HT-29 (cell line): ENCODE data around the gene HEPH. TPM values are rescaled to one million over a fixed set of nuclear protein-coding genes. Genes with fewer than 3 reads are reported as not detected.
"Not testable (repeated sequence)": the region's sequence is repeated elsewhere in the genome, so short reads cannot be mapped to it uniquely, and the experiment has no call there.

ENCODE experiments used
- DNase-seq: peaks from one replicate; pipeline ENCODE4 v3.0.0-alpha.2; 2015; ENCODE audit warnings: low spot score
- total RNA-seq: library from RNA; depleted of rRNA; stranded (reverse); fragments of >200 nt; shearing (Covaris generic); gene quantifications from 2 replicates; pipeline ENCODE4 v1.2.3, GENCODE V29; 2014; rRNA removed

HEPH gene
- 17.7 and 22.1 TPM in 2 replicates for total RNA-seq

- DNase-seq = no peak
Measured at GRCh38 chrX:66163849-66164411, at the start of gene HEPH. Gene HEPH (plus strand): TSS chrX:66164247. CDS start chrX:66170571, 6,324 bp downstream.

GRCh38 chrX:66118722-66119121 is 45.3 kb upstream of the HEPH start:
- not testable (repeated sequence) for DNase-seq

- DNase-seq = not testable (repeated sequence)
Measured at GRCh38 chrX:66121354-66121753, 42.7 kb upstream of the HEPH start.

GRCh38 chrX:66126662-66127061 is 37.4 kb upstream of the HEPH start:
- no peak for DNase-seq

- DNase-seq = no peak
Measured at GRCh38 chrX:66130469-66130868, 33.6 kb upstream of the HEPH start.

GRCh38 chrX:66135284-66135683 is 28.8 kb upstream of the HEPH start:
- not testable (repeated sequence) for DNase-seq

GRCh38 chrX:66142351-66142750 is 21.7 kb upstream of the HEPH start:
- no peak for DNase-seq

- DNase-seq = no peak
Measured at GRCh38 chrX:66144258-66144657, 19.8 kb upstream of the HEPH start.

- no peak for DNase-seq
Measured at GRCh38 chrX:66149519-66149918, 14.5 kb upstream of the HEPH start.

- DNase-seq = no peak
Measured at GRCh38 chrX:66150163-66150562, 13.9 kb upstream of the HEPH start.

- DNase-seq = peak; percentile 78
Measured at GRCh38 chrX:66162331-66162822, 1.7 kb upstream of the HEPH start.

GRCh38 chrX:66163447-66163846 is 600 bp upstream of the HEPH start:
- DNase-seq = no peak

- DNase-seq = no peak
Measured at GRCh38 chrX:66164470-66164869, 423 bp downstream of the HEPH start.

GRCh38 chrX:66164931-66165330 is 884 bp downstream of the HEPH start:
- no peak for DNase-seq

GRCh38 chrX:66166671-66167070 is 2.6 kb downstream of the HEPH start:
- DNase-seq = no peak

- no peak for DNase-seq
Measured at GRCh38 chrX:66167431-66167830, 3.4 kb downstream of the HEPH start.

GRCh38 chrX:66176134-66176533 is 12.1 kb downstream of the HEPH start:
- DNase-seq = no peak

- DNase-seq = no peak
Measured at GRCh38 chrX:66191563-66191962, 27.5 kb downstream of the HEPH start.

GRCh38 chrX:66193821-66194220 is 29.8 kb downstream of the HEPH start:
- no peak for DNase-seq

- no peak for DNase-seq
Measured at GRCh38 chrX:66200050-66200664, 36.1 kb downstream of the HEPH start.

GRCh38 chrX:66200855-66201795 is 37.1 kb downstream of the HEPH start:
- peak; percentile 40 for DNase-seq

GRCh38 chrX:66203114-66203513 is 39.1 kb downstream of the HEPH start:
- DNase-seq = no peak
